WTC11 (cell line): ENCODE measurements around the gene RHBDL2.

Experiments used
- ATF2 ChIP-seq: sonication (generic); formaldehyde crosslinking; IDR thresholded peaks from 2 replicates; pipeline ENCODE4 v1.8.1; 2022; ENCODE audit warnings: low read depth, missing genetic modification reagents, borderline replicate concordance
- FOXP1 ChIP-seq: sonication (generic); formaldehyde crosslinking; IDR thresholded peaks from 2 replicates; pipeline ENCODE4 v1.8.0; 2022; ENCODE audit warnings: missing genetic modification reagents, mild to moderate bottlenecking, moderate library complexity, borderline replicate concordance
- MXD4 ChIP-seq: fragments of 250-450 bp; sonication (Bioruptor Pico); IDR thresholded peaks from 2 replicates; pipeline ENCODE4 v1.8.0; 2021; ENCODE audit warnings: mild to moderate bottlenecking, moderate library complexity, borderline replicate concordance
- NFATC4 ChIP-seq: fragments of 250-450 bp; sonication (Bioruptor Pico); IDR thresholded peaks from 2 replicates; pipeline ENCODE4 v1.9.0; 2021; ENCODE audit warnings: mild to moderate bottlenecking
- NFYB ChIP-seq: sonication (generic); formaldehyde crosslinking; conservative IDR thresholded peaks from 2 replicates; pipeline ENCODE4 v1.8.0; 2022; ENCODE audit warnings: low read depth, missing genetic modification reagents
- SP1 ChIP-seq: sonication (generic); formaldehyde crosslinking; conservative IDR thresholded peaks from 2 replicates; pipeline ENCODE4 v1.8.1; 2022; ENCODE audit warnings: missing genetic modification reagents
- TF ChIP-seq, protein P1 (sequence below): sonication (generic); formaldehyde crosslinking; IDR thresholded peaks from 2 replicates; pipeline ENCODE4 v1.8.1; 2022; ENCODE audit warnings: mild to moderate bottlenecking, missing genetic modification reagents, moderate library complexity, borderline replicate concordance
- TF ChIP-seq, protein P2 (sequence below): fragments of 200-600 bp; IDR thresholded peaks from 2 replicates; pipeline ENCODE4 v1.8.0; 2022; ENCODE audit warnings: antibody characterized with exemption

- no peak for TF ChIP-seq FOXP1 (CRISPR knock-in tag)
- no peak for TF ChIP-seq NFYB (CRISPR knock-in tag)
- no peak for TF ChIP-seq MXD4 (CRISPR knock-in tag)
- TF ChIP-seq ATF2 (CRISPR knock-in tag) = no peak
- no peak for TF ChIP-seq SP1 (CRISPR knock-in tag)
- TF ChIP-seq, protein P1, sequence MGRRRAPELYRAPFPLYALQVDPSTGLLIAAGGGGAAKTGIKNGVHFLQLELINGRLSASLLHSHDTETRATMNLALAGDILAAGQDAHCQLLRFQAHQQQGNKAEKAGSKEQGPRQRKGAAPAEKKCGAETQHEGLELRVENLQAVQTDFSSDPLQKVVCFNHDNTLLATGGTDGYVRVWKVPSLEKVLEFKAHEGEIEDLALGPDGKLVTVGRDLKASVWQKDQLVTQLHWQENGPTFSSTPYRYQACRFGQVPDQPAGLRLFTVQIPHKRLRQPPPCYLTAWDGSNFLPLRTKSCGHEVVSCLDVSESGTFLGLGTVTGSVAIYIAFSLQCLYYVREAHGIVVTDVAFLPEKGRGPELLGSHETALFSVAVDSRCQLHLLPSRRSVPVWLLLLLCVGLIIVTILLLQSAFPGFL (CRISPR knock-in tag) = no peak
- no peak for TF ChIP-seq NFATC4
- TF ChIP-seq, protein P2, sequence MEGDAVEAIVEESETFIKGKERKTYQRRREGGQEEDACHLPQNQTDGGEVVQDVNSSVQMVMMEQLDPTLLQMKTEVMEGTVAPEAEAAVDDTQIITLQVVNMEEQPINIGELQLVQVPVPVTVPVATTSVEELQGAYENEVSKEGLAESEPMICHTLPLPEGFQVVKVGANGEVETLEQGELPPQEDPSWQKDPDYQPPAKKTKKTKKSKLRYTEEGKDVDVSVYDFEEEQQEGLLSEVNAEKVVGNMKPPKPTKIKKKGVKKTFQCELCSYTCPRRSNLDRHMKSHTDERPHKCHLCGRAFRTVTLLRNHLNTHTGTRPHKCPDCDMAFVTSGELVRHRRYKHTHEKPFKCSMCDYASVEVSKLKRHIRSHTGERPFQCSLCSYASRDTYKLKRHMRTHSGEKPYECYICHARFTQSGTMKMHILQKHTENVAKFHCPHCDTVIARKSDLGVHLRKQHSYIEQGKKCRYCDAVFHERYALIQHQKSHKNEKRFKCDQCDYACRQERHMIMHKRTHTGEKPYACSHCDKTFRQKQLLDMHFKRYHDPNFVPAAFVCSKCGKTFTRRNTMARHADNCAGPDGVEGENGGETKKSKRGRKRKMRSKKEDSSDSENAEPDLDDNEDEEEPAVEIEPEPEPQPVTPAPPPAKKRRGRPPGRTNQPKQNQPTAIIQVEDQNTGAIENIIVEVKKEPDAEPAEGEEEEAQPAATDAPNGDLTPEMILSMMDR = no peak
Measured at GRCh38 chr1:38964140-38964548, 22.5 kb upstream of the RHBDL2 start.
